ENCODE results near the gene CCT6B. TPM values are rescaled to one million over a fixed set of nuclear protein-coding genes. Genes with fewer than 3 reads are reported as not detected.

Gene CCT6B
- total and polyA plus RNA-seq, 2 of the 13 experiments (the other 11 are each of a cell fraction or from before 2014, with no cell fraction given) = 0.41 to 1.4 TPM

GRCh38 chr17:34980681-34981537, 19.6 kb upstream of the CCT6B start (continued):
- TF ChIP-seq, protein P1, sequence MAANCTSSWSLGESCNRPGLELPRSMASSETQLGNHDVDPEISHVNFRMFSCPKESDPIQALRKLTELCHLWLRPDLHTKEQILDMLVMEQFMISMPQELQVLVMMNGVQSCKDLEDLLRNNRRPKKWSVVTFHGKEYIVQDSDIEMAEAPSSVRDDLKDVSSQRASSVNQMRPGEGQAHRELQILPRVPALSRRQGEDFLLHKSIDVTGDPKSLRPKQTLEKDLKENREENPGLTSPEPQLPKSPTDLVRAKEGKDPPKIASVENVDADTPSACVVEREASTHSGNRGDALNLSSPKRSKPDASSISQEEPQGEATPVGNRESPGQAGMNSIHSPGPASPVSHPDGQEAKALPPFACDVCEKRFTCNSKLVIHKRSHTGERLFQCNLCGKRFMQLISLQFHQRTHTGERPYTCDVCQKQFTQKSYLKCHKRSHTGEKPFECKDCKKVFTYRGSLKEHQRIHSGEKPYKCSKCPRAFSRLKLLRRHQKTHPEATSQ (CRISPR knock-in tag; IDR thresholded peaks at IDR 0.05; ENCODE audit: borderline replicate concordance) = 0 out of 2 replicates have a peak, but pooled peaks have one; percentile 36
- TF ChIP-seq SP1 (IDR thresholded peaks at IDR 0.05) = no peak
- no peak for TF ChIP-seq SP1 (CRISPR knock-in tag; IDR thresholded peaks at IDR 0.05)
- TF ChIP-seq ZNF441 (CRISPR knock-in tag; IDR thresholded peaks at IDR 0.05; ENCODE audit: borderline replicate concordance) = no peak
- no peak for TF ChIP-seq POLR2AphosphoS5 (IDR thresholded peaks at IDR 0.05; ENCODE audit: low read depth, low read length)
- TF ChIP-seq MEF2D (CRISPR knock-in tag; IDR thresholded peaks at IDR 0.05) = peak; percentile 52; the same call in 1 of the 2 replicates
- TF ChIP-seq PRDM10 (CRISPR knock-in tag; IDR thresholded peaks at IDR 0.05; ENCODE audit: low read depth) = 0 out of 2 replicates have a peak, but pooled peaks have one; percentile 19
- no peak for TF ChIP-seq PHF20 (CRISPR knock-in tag; IDR thresholded peaks at IDR 0.05)
- TF ChIP-seq PRDM4 (CRISPR knock-in tag; IDR thresholded peaks at IDR 0.05; ENCODE audit: borderline replicate concordance) = no peak
- peak; percentile 57 for TF ChIP-seq NRL (CRISPR knock-in tag; IDR thresholded peaks at IDR 0.05; ENCODE audit: borderline replicate concordance)
- TF ChIP-seq ZSCAN30 (CRISPR knock-in tag; IDR thresholded peaks at IDR 0.05) = no peak
- TF ChIP-seq U2AF1 (optimal IDR thresholded peaks at IDR 0.05; ENCODE audit: low read depth, low read length) = peak; percentile 45
- TF ChIP-seq HHEX (CRISPR knock-in tag; IDR thresholded peaks at IDR 0.05) = no peak
- TF ChIP-seq, protein P2, sequence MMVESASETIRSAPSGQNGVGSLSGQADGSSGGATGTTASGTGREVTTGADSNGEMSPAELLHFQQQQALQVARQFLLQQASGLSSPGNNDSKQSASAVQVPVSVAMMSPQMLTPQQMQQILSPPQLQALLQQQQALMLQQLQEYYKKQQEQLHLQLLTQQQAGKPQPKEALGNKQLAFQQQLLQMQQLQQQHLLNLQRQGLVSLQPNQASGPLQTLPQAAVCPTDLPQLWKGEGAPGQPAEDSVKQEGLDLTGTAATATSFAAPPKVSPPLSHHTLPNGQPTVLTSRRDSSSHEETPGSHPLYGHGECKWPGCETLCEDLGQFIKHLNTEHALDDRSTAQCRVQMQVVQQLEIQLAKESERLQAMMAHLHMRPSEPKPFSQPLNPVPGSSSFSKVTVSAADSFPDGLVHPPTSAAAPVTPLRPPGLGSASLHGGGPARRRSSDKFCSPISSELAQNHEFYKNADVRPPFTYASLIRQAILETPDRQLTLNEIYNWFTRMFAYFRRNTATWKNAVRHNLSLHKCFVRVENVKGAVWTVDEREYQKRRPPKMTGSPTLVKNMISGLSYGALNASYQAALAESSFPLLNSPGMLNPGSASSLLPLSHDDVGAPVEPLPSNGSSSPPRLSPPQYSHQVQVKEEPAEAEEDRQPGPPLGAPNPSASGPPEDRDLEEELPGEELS (CRISPR knock-in tag; IDR thresholded peaks at IDR 0.05) = no peak; the same call in 1 of the 2 replicates
- no peak for TF ChIP-seq ATF6 (CRISPR knock-in tag; conservative IDR thresholded peaks at IDR 0.05)
